Astrocyte (in vitro differentiated cells and primary cell): ENCODE data around the gene ZNF213.
A peak's percentile ranks its signal among the peaks of the same experiment; 100 is the strongest.

ENCODE experiments used
- EZH2 ChIP-seq: IDR thresholded peaks from 2 replicates; pipeline ENCODE4 v1.6.1; 2012; ENCODE audit warnings: mild to moderate bottlenecking, low read length, inconsistent platforms; ENCODE audit not compliant: insufficient read depth
- TF ChIP-seq, protein P1 (sequence below): IDR thresholded peaks from 2 replicates; pipeline ENCODE4 v1.5.1; 2011; ENCODE audit warnings: low read depth, mild to moderate bottlenecking, inconsistent platforms, low read length, moderate library complexity; ENCODE audit not compliant: insufficient read depth

GRCh38 chr16:3182608-3183444 lies 48.0 kb downstream of the ZNF213 start:
- TF ChIP-seq, protein P1, sequence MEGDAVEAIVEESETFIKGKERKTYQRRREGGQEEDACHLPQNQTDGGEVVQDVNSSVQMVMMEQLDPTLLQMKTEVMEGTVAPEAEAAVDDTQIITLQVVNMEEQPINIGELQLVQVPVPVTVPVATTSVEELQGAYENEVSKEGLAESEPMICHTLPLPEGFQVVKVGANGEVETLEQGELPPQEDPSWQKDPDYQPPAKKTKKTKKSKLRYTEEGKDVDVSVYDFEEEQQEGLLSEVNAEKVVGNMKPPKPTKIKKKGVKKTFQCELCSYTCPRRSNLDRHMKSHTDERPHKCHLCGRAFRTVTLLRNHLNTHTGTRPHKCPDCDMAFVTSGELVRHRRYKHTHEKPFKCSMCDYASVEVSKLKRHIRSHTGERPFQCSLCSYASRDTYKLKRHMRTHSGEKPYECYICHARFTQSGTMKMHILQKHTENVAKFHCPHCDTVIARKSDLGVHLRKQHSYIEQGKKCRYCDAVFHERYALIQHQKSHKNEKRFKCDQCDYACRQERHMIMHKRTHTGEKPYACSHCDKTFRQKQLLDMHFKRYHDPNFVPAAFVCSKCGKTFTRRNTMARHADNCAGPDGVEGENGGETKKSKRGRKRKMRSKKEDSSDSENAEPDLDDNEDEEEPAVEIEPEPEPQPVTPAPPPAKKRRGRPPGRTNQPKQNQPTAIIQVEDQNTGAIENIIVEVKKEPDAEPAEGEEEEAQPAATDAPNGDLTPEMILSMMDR: peak; percentile 7
- peak; percentile 30 for TF ChIP-seq EZH2
